HG02642 (cell line): ENCODE data around the gene ADCYAP1R1.

Experiments
- ATAC-seq: cut with Tn5 transposase; IDR thresholded peaks from one replicate; pipeline ENCODE4 v1.9.1; 2021; ENCODE audit warnings: mild to moderate bottlenecking; ENCODE audit not compliant: unreplicated experiment, poor library complexity

ADCYAP1R1 gene

GRCh38 chr7:31033674-31034300 lies 18.3 kb upstream of the ADCYAP1R1 start:
- no peak for ATAC-seq

GRCh38 chr7:31036924-31037323 lies 15.2 kb upstream of the ADCYAP1R1 start:
- ATAC-seq: no peak

- no peak for ATAC-seq
Measured at GRCh38 chr7:31043051-31043471, 9.0 kb upstream of the ADCYAP1R1 start.

GRCh38 chr7:31044529-31044928 lies 7.6 kb upstream of the ADCYAP1R1 start:
- ATAC-seq: no peak

- no peak for ATAC-seq
Measured at GRCh38 chr7:31046723-31047122, 5.4 kb upstream of the ADCYAP1R1 start.

GRCh38 chr7:31047313-31048146 lies 4.6 kb upstream of the ADCYAP1R1 start:
- ATAC-seq: no peak

- ATAC-seq: no peak
Measured at GRCh38 chr7:31049005-31049765, 2.9 kb upstream of the ADCYAP1R1 start.

- ATAC-seq: no peak
Measured at GRCh38 chr7:31052487-31052840, 356 bp downstream of the ADCYAP1R1 start.

- no peak for ATAC-seq
Measured at GRCh38 chr7:31052841-31053601, 913 bp downstream of the ADCYAP1R1 start.

- no peak for ATAC-seq
Measured at GRCh38 chr7:31053986-31054385, 1.9 kb downstream of the ADCYAP1R1 start.

GRCh38 chr7:31054608-31055278 lies 2.6 kb downstream of the ADCYAP1R1 start:
- ATAC-seq: no peak

GRCh38 chr7:31055471-31055870 lies 3.4 kb downstream of the ADCYAP1R1 start:
- no peak for ATAC-seq

- no peak for ATAC-seq
Measured at GRCh38 chr7:31056775-31057346, 4.8 kb downstream of the ADCYAP1R1 start.

GRCh38 chr7:31058122-31058521 lies 6.0 kb downstream of the ADCYAP1R1 start:
- ATAC-seq: no peak

- no peak for ATAC-seq
Measured at GRCh38 chr7:31058688-31059087, 6.6 kb downstream of the ADCYAP1R1 start.

GRCh38 chr7:31059551-31059950 lies 7.4 kb downstream of the ADCYAP1R1 start:
- no peak for ATAC-seq

- no peak for ATAC-seq
Measured at GRCh38 chr7:31061185-31061584, 9.1 kb downstream of the ADCYAP1R1 start.

GRCh38 chr7:31062746-31063435 lies 10.8 kb downstream of the ADCYAP1R1 start:
- no peak for ATAC-seq

- no peak for ATAC-seq
Measured at GRCh38 chr7:31065021-31065593, 13.0 kb downstream of the ADCYAP1R1 start.
